Subcutaneous adipose tissue (tissue), 4 donors: ENCODE data around the gene BICD2. TPM values are rescaled to one million over a fixed set of nuclear protein-coding genes. Genes with fewer than 3 reads are reported as not detected.

Experiments
- total RNA-seq, 4 donors: library from RNA; depleted of rRNA; stranded (reverse); fragments of >200 nt; gene quantifications; one replicate each; pipeline ENCODE4 v1.1.0, GENCODE V29; 2016
- TF ChIP-seq, protein P1 (sequence below): fragments of 450-650 bp; IDR thresholded peaks from one replicate; pipeline ENCODE4 v1.5.1; 2016; ENCODE audit warnings: low read depth, mild to moderate bottlenecking, control low read depth, antibody characterized with exemption, moderate library complexity

BICD2 gene
- total RNA-seq, 4 donors from 2014 or later = 22.3 to 42.3 (median 37.2) TPM

DNA sequence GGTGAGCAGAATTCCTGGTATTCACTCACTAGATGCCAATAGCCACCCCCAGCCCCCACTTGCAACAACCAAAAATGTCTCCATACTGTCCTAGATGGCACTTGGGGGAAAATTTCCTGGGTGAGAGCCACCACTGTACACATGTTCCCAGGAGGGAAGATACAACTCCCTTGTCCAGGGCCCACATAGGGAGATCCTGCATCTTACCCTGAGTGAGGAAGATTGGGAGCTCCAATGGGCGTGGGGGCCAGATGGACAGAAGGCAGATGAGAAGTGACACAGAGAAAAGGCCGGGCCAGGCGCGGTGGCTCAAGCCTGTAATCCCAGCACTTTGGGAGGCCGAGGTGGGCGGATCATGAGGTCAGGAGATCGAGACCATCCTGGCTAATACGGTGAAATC, 82.4 kb downstream of the BICD2 start:
- TF ChIP-seq, protein P1, sequence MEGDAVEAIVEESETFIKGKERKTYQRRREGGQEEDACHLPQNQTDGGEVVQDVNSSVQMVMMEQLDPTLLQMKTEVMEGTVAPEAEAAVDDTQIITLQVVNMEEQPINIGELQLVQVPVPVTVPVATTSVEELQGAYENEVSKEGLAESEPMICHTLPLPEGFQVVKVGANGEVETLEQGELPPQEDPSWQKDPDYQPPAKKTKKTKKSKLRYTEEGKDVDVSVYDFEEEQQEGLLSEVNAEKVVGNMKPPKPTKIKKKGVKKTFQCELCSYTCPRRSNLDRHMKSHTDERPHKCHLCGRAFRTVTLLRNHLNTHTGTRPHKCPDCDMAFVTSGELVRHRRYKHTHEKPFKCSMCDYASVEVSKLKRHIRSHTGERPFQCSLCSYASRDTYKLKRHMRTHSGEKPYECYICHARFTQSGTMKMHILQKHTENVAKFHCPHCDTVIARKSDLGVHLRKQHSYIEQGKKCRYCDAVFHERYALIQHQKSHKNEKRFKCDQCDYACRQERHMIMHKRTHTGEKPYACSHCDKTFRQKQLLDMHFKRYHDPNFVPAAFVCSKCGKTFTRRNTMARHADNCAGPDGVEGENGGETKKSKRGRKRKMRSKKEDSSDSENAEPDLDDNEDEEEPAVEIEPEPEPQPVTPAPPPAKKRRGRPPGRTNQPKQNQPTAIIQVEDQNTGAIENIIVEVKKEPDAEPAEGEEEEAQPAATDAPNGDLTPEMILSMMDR = no peak

DNA sequence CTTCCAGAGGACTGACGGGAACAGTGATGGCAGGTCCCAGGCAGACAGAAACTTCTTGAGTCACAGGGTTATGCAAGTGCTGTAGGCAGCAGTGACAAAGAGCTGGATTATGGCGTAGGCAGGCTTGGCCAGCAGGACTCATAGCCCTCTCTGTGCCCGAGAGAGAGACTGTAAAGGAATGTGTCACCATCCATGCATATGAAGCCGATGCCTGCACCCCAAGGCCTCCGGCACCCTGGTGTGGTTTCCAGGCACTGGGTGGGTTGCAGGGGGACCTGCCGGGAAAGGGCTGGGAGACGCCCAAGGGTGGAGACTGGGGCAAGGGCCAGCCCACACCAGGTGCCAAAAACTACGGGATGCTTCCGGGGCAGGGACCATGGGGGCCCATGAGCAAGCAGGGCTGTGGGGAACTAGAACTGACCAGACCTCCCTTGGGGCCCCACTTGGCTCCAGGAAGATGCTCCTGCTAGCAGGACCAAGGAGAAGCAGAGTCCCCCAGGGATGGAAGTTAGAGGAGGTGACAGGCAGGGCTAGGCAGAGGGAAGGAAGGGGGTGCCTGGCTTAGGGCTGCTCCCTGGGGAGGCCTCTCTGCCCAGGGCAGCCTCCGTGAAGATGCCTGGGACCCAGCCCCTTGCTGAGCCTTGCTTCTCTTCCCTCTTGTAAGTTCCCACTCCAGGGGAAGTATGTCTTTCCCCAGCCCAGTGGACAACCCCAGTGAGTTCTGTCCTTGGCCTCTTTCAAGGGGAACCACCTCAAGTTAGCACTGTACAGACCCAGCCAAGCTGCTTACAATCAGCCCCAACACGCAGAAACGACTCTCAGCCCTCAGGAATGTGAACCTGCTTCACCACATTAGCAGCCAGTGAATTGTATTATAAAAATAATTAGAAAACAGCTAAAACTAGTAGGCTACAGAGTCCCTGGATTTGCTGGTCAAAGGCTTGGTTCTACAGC, 84.2 kb downstream of the BICD2 start:
- TF ChIP-seq, protein P1 = no peak

- TF ChIP-seq, protein P1 = no peak
Measured at GRCh38 chr9:92679413-92680165, 85.0 kb downstream of the BICD2 start.

GRCh38 chr9:92671323-92671722, 93.3 kb downstream of the BICD2 start:
- TF ChIP-seq, protein P1 = no peak

DNA sequence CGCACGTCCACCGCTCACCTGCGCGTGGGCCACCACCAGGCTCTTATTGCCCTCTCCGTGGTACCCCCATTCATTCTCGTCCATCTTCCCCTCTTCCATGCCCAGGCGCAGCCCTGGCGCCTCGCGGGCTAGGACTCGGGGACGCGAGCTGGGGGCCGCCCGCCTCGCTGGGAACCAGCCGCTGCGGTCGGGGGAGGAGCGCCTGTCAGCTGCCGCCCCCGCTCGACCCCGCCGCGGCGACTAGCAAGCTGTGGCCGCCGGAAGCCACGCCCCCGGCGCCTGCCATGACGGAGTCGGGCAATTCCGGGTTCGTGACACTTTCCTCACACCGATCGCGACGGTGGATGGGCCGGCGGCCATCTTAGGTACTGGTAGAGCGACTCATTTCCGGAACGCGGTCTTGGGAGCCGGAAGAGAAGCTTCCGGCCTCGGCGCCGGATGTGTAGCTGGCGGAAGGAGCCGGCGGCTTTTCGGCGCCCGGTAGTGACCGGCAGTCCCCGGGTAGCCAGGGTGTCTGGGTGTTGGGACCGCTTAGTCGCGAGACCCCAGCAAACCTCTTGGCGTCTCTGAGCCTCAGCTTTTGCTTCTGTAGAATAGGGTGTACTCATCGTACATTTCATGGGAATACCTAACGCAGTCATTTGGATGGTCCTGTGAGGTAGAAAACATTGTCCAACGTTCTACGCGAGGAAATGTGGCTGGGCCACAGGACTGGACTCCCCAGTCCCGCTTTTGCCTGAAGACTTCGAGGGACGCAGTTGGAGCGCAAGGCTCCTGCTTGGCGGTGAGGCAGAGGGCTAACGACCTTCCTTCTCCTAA, 94.5 kb downstream of the BICD2 start, which contains the start of gene IPPK:
Gene IPPK (minus strand): TSS at position 242 of the 819 bp plus-strand sequence. CDS start 143 bp downstream, at position 99.
- TF ChIP-seq, protein P1 = no peak

DNA sequence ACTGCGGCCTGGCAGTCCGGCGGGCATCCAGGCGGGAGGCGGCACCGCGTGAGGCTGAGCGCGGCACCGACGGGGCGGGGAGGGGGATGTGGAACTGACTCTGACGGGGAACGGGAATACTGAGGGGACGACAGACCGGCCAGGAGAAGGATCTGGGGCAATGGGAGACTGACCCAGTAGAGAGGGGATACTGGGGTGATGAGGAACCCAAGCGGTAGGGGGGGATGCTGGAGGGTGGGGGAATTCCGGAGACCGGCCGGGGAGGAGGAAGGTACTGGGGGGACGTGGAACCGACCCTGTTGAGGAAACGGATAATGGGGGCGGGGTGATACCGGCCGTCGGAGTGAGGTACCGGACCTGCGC, 95.1 kb downstream of the BICD2 start:
- TF ChIP-seq, protein P1 = no peak
